HuH-7.5 (cell line): Measurements from ENCODE around the gene POC1A.
A peak's percentile ranks its signal among the peaks of the same experiment; 100 is the strongest.

Source experiments
- DNase-seq: peaks from one replicate; pipeline ENCODE4 v3.0.0; 2011; ENCODE audit warnings: low spot score

The POC1A gene

GRCh38 chr3:52085681-52086282 is 68.4 kb downstream of the POC1A start:
- DNase-seq: no peak

DNA sequence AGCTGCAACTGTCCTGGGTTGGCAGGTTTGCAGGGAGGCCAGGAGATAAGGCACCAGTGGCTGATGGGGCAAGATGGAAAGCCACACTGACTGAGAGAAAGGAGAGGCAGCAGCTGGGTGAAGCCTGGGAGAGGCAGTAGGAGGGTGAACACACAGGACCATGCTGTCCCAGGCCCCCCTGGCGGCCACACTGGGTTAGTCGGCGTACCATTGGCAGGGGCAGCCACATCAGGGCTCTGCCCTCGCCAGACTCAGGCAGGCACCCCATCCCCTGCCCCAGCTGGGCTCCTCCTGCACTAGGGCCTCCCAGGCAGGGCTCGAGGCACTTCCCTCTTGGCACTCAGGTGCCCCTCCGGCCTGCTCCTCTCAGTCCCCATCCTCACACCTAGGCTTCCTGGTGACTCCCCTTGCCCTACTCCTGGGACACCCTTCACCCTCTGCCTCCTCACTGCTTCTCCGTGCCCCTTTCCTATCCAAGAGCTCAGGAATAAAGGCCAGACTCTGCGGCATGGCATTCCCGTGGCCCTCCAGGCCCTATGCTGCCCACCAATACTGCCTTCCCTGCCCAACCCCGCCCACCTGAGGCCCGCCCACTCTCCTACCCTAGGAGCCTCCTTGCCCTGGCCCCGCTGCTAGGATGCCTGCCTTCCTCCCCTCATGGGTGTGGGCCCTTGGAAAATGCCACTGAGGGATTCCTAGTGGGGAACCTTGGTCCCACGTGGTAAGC is 69.1 kb downstream of the POC1A start:
- no peak for DNase-seq

DNA sequence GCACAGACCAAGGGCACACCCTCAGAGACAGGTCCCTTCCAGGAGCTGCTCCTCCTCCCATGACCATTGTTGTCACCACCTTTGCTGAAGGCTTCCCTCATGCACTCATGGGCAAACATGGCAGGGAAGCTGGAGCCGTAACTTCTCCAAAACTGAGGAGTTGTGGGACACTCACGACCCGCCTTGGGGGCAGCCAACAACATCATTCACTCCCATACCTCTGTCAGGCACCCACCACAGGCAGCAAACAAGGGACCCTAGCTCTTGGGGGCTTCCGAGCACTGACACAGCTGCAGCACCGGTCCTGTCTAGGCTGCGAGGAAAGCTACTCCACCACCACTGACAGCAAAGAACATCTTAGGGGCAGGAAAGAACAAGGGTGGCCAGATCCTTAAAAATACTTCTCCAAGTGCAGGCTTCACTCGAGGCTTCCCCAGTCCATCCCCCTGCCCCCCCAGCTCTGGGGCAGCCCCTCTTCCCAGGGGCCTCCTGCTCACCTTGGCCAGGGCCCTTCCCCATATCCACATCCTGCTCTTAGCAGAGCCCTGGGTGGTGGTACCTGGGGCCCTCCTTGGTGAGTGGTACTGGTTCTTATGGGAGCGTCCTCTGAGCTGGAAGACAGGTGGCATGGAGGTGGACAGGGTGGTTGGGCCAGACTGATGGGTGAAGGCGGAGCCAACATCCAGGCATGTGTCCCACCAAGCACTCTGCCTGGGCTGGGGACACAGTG is 69.8 kb downstream of the POC1A start:
- no peak for DNase-seq

- DNase-seq: no peak
These were observed 70.6 kb downstream of the POC1A start for GRCh38 chr3:52083556-52084087.

GRCh38 chr3:52082951-52083350 is 71.3 kb downstream of the POC1A start:
- DNase-seq: no peak

- DNase-seq: peak; percentile 53
These were observed 73.1 kb downstream of the POC1A start for GRCh38 chr3:52080830-52081719.

DNA sequence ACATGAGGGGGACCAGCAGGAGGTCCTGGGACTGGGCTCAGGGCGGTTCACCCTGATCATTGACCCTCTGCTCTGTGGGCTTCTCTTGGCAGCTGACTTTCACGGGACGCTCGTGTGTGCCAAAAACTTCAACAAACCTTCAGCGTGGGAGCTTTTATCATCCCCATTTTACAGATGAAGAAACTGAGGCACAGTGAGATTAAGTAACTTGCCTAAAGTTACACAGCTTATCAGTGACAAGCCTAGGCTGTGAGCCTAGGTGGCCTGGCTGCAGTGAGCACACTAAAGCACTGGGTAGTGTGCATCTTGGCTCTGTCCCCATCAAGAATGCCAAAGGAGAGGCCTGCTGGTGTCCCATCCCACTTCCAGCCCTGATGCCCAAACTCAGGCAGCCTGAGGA is 74.3 kb downstream of the POC1A start:
- no peak for DNase-seq

DNA sequence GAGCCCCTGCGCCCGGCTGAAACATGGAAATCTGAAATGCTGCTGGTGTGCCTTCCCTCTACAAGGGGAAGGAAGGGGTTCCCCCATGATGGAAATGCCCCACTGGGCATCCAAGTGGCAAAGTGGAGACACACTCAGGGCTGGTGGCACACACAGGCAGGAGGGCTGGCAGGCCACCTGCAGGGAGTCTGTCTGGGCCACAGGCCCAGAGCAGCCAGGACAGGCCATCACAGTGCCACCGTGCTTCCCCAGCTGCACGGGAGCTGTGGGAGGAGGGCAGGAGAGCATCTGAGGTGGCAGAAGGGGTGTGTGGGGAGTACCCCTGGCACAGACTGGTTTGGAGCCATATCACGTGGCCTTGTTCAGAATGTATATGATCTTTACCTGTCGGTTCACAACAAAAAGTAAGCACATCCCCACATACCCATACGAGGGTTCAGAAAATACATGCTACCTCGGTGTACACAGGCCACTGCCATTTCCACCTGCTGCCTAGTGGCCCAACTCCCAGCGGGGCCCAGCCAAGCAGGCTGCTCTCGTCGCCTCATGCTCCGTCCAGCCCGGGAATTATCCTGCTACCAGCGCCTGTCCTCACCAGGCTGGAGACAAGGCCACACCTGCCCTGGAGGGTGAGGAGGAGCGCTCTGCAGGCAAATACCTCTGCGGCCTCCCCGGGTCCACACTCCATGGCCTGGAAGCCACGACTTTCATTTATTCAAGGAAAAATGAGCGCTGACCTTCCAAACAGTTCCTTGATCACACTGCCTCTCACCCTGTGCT is 75.3 kb downstream of the POC1A start:
- DNase-seq: no peak

- no peak for DNase-seq
These were observed 76.3 kb downstream of the POC1A start for GRCh38 chr3:52077925-52078324.

DNA sequence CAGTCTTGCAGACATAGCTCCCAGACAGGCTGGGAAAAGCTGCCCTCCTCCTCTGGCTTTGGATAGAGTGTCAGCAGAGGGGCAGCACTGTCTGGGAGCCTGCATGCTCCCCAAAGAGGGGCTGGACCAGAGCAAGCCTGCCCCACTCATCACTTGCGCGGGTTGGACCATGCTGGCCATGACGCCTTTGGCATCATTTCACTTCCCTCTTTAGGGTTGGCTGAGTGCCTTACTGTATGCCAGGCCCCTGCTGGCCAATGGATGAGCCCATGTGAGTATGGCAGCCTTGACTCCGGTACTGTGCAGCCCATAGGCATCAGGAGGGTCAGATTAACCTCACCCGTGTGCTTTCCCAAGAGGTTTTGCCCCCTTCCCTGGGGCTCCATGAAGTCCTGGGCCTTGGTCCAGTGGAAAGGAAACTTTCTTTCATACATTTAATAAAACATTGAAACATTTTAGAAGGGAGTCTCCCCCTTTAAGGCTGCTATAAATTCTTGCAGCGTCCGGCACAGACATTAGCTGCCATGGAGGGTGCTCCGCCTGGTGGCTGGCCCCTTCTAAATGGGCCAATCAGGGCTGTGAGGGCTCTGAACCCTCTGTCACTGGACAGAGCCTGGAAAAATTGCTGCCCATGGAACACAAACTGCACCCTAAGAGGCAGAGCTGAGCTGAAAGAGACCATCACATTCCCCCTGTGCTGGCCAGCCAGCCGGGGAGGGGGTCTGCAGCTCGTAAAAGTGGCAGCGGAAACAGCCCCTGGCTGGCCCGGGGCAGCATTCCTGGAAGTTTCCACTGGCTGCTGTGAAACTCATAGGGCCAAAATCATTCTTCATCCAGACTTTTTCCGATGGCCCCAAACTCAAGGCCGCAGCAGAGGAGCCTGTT is 77.1 kb downstream of the POC1A start:
- no peak for DNase-seq

GRCh38 chr3:52073490-52073889 is 80.7 kb downstream of the POC1A start:
- no peak for DNase-seq

DNA sequence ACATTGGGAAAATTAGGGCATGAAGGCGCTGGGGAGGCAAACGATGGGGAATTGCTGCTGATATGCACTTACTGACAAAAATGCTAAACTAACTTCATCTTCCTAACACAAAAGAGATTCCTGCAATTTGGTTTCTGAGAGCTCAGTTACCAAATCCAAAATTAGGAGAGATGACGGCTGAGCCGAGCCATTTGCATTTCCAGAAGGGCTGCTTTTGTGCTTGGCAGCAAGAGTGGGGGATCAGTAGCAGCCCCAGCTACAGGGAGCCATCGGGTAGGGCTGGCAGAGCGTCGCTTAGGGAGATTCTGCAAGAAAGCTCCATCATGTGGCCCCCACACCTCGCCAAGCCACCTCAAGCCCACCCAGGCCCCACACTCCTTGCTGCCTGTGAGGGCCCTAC is 81.8 kb downstream of the POC1A start:
- DNase-seq: no peak

DNA sequence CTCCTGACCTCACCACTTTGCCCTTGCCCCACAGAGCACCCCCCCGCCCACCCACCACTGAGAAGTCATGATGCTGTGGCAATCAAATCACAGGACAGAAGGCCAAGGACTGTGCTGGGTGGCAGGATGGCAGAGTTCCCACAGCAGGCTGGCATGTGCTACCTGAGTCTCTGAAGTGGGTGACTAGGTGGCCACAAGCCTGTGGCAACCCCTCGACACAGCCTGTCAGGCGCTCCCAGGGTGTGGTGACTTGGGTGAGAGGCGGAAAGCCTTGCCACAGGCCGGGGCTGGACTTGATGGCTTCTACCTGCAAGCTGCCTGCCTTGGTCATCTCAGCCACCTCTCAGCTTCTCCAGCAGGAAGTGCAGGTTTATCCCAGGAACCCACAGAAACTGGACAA is 82.2 kb downstream of the POC1A start:
- DNase-seq: no peak

DNA sequence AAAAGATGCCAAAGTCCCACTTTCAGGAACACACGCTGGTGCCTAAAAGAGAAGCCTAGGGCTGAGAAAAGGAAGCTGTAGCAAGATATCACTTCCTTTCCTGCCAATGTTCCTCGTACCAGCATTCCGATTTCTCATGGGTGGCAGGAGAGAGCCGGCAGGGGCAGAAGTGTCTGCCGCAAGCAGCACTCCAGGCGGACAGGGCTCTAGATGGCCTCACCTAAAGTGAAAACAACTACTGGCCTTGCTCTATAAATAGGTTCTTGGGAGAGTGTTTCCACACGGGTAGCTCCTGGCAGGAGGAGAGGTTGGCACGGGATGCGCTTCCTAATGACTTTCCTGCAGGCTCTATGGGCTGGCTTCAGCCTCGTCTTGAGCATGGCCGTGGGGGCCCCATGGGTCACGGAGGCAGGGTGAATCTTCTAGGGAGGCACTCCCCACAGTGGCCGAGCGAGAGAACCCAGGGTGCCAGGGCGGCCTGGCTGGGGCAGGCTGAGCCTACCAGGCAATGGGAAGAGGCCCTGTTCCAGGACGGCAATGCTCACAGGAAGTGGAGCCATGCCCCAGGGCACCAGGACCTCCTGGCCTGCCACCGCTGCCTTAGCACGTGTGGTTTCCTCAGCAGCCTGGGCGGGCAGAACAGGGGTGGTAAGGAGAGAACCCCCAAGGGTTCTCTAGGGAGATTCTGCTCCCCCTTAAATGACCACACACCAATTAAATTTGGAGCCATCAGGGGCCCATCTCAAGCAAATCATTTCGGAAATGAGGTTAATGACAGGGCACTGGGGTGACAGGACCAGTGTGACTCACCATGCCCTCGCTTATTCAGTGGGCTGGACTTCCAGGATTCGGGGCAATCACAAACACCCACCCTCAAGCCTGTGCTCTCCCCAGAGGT is 83.2 kb downstream of the POC1A start:
- no peak for DNase-seq

DNA sequence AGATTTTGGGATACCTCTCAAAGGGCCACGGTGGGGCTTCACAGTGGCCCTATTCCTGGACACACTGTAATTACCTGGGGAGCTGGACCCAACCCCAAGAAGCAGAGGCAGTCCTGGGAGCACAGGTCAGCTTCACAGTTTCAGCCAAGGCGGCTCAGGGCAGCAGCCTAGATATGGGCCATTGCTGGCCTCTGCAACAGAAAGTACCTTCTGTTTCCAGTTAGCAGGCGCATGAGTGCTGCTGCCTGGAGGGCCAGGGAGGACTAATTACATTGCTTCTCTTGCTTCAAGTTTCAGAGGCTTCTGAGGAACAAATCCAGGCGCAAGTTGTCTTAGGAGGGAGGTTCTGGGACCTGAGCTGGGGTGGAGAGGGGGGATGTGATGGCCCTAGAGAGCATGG is 84.4 kb downstream of the POC1A start:
- no peak for DNase-seq

DNA sequence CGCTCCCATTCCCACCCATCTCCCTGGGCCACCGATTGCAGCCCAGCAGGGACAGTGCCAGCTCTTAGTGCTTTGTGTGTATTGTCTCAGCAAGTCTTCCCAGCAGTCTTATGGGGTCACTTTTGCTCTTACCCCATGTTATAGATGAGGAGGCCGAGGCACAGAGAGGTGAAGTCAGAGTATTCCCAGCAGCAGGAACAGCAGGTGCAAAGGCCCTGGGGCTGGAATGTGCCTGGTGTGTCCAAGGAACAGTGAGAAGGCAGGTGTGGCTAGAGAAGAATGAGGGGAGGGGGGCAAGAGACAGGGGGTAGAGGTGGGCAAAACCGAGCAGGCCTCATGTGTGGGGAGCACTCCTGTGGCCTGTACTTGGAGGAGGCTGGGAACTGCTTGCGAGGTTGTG is 85.1 kb downstream of the POC1A start:
- no peak for DNase-seq

DNA sequence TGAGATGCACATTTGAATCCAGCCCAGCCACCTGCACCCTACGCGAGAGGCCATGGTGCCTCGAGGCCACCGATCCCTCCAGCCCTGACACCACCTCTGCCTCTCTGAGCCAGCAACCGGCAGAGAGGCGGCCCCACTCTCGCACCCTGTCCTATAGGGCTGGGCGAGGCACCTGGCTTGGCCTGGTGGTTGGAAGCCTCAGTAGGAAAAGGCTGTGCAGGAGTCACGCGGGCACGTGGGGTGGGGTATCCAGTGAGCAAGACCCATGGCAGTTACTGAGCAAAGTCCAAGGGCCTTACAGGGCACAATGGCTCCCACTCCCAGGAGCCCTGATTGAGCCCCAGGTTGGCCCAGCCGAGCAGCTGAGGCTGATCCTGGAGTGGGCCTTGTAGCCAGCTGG is 85.5 kb downstream of the POC1A start:
- no peak for DNase-seq

DNA sequence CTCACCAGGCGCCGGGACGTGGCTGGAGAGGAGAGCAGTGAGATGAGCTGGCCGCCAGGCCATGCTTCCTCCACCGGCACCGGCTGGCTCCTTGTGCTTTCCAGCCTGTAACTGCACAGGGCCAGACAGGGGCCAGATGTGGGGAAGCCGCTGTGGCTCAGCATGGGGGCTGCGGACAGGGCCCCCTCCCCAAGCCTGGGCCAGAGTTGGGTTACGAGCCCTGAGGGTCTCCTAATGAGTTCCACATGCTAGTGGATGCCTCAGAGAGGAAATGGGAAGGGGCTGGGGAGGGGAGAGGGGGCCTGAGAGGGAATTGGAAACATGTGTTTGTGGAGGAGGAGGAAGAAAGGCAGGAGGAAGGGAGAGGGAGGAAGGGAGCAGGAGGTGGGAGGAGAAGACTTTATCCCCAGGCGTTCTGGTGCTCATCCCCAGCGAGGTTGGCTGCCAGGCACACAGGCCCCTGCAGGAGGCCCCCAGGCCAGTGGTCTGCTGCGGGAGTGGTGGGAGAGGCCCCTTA is 86.1 kb downstream of the POC1A start:
- no peak for DNase-seq

GRCh38 chr3:52067526-52067925 is 86.7 kb downstream of the POC1A start:
- DNase-seq: no peak
